KOPT-K1 (cell line): ENCODE data around the gene SDC3.
"Not testable (repeated sequence)": the region's sequence is repeated elsewhere in the genome, so short reads cannot be mapped to it uniquely, and the experiment has no call there.

Source experiments
- H3K27ac ChIP-seq: fragments of 200-600 bp; sonication (generic); 2 replicates; pipeline ENCODE4 v1.5.1; 2016; ENCODE audit warnings: antibody characterized with exemption, mild to moderate bottlenecking, low read depth, low read length; ENCODE audit not compliant: poor library complexity, severe bottlenecking
- H3K36me3 ChIP-seq: fragments of 200-600 bp; sonication (generic); 2 replicates; pipeline ENCODE4 v1.5.1; 2017; ENCODE audit warnings: antibody characterized with exemption, mild to moderate bottlenecking, low read length, moderate library complexity; ENCODE audit not compliant: insufficient read depth
- H3K9me3 ChIP-seq: fragments of 200-600 bp; sonication (generic); 2 replicates; pipeline ENCODE4 v1.5.1; 2017; ENCODE audit warnings: antibody characterized with exemption, low read length, mild to moderate bottlenecking; ENCODE audit not compliant: insufficient read depth, poor library complexity, severe bottlenecking

Gene SDC3

DNA sequence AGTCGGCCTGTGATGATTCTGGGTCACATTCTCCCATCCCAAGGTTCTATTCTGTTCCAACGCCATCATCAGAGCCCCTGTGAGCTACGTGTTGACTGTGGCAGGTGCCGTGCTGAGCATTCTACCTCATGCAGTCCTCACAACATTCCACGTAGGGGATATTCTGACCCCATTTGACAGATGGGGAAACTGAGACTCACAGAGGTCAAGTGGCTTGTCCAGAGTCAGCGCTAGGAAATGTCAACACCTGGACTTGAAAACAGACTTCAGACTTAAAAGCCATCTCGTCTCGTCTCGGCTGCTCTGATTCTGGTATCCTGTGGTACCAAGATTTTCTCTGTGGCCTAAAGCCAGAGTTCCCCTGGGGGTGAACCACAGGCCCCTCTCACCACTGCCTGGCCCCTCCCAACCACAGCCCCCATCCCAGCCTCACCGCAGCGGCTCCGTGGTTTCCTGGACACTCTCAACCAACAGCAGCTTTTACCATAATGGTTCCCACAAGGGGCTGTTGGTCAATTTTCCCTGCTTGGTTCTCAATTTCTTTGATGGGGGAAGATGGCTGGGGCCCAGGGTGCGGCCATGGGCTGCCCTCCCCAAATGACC, 39.6 kb downstream of the SDC3 start:
- no peaks in the 10 kb centered on the region for H3K36me3 ChIP-seq
- H3K9me3 ChIP-seq = no peaks in the 10 kb centered on the region
- H3K27ac ChIP-seq = no peak overlapping the region

DNA sequence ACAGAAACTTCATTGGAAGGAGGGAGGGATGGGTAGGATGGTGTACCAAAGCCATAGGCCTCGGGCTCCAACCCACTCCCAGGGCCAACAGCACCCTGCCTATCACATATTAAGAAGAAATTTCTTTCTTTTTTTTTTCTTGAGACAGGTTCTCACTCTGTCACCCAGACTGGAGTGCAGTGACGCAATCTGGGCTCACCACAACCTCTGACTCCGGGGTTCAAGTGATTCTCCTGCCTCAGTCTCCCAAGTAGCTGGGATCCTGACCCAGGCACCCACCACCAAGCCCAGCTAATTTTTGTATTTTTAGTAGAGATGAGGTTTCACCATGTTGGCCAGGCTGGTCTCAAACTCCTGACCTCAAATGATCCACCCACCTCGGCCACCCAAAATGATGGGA, 40.5 kb downstream of the SDC3 start:
- H3K27ac ChIP-seq, H3K9me3 ChIP-seq, H3K36me3 ChIP-seq: not testable (repeated sequence)

DNA sequence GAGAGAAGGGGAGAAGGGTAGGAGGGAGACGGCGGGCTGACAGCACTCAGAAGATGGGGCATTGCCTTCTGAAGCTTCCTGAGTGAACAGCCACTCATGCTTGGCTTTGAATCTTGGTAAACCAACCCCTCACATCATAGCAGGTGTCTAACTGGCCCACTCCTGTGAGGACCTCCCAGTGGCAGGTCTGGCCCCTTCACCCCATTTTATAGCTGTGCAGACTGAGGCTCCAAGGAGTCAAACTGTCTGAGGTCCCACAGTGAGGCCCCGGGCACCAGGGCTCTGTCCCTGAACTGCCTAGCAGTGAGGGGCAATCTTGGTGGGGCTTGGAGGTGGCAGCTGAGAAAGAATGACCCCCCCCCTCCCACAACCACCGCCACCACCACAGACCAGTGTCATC, 41.0 kb downstream of the SDC3 start:
- no peak overlapping the region for H3K27ac ChIP-seq
- no peaks in the 10 kb centered on the region for H3K9me3 ChIP-seq
- no peaks in the 10 kb centered on the region for H3K36me3 ChIP-seq

DNA sequence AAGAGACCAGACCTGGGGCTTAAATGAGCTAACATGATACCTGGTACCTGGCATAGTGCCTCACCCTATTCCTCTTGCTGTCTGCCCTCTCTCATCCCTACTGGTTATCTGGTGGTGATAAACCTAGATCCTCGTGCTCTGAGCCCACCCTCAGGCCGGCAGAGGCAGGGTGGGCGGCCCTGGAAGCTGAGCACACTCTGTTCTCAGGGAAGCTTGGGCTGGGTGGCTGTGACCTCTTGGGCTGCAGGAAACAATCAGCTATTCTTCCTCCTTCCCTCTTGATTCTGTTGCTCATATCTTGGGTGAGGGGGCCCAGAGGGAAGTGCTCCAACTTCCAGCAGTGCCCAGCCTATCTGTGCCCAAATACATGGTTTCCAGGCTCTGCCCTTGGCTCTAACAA, 42.0 kb downstream of the SDC3 start:
- no peaks in the 10 kb centered on the region for H3K36me3 ChIP-seq
- H3K27ac ChIP-seq = no peak overlapping the region
- no peaks in the 10 kb centered on the region for H3K9me3 ChIP-seq

- no peaks in the 10 kb centered on the region for H3K9me3 ChIP-seq
- no peaks in the 10 kb centered on the region for H3K36me3 ChIP-seq
- H3K27ac ChIP-seq = no peak overlapping the region
Observed at GRCh38 chr1:30864681-30865080, 43.9 kb downstream of the SDC3 start.

GRCh38 chr1:30863858-30864604, 44.5 kb downstream of the SDC3 start:
- Histone ChIP-seq H3K27ac (no peak overlapping the region), H3K9me3 (no peaks in the 10 kb centered on the region), H3K36me3 (no peaks in the 10 kb centered on the region)

GRCh38 chr1:30860320-30860652, 48.3 kb downstream of the SDC3 start:
- no peak overlapping the region for H3K27ac ChIP-seq

GRCh38 chr1:30857964-30858363, 50.6 kb downstream of the SDC3 start:
- Histone ChIP-seq H3K27ac (no peak overlapping the region), H3K9me3 (no peaks in the 10 kb centered on the region), H3K36me3 (no peaks in the 10 kb centered on the region)

More at GRCh38 chr1:30860320-30860652, 48.3 kb downstream of the SDC3 start:
- no peaks in the 10 kb centered on the region for H3K36me3 ChIP-seq
- no peaks in the 10 kb centered on the region for H3K9me3 ChIP-seq

DNA sequence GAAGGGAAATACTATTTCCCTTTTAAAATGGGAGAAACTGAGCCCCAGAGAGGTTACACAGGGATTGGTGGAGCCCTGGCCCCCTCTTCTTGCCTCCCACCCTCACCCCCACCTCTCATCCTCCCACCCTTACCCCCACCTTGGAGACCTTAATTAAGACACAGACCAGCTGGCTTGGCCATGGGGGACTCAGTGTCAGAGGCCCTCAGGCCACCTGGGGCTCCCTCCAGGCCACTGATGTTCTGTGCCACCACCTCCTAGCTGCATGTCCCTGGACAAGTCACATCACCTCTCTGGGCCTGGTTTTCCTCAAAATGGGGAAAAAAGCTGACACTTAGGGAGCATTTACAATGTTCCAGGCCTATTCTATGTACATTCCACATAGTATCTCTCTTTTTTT, 51.5 kb downstream of the SDC3 start:
- Histone ChIP-seq H3K27ac (no peak overlapping the region), H3K36me3 (no peaks in the 10 kb centered on the region), H3K9me3 (no peaks in the 10 kb centered on the region)

GRCh38 chr1:30856260-30856790, 52.2 kb downstream of the SDC3 start:
- no peak overlapping the region for H3K27ac ChIP-seq
- no peaks in the 10 kb centered on the region for H3K9me3 ChIP-seq
- H3K36me3 ChIP-seq = no peaks in the 10 kb centered on the region

DNA sequence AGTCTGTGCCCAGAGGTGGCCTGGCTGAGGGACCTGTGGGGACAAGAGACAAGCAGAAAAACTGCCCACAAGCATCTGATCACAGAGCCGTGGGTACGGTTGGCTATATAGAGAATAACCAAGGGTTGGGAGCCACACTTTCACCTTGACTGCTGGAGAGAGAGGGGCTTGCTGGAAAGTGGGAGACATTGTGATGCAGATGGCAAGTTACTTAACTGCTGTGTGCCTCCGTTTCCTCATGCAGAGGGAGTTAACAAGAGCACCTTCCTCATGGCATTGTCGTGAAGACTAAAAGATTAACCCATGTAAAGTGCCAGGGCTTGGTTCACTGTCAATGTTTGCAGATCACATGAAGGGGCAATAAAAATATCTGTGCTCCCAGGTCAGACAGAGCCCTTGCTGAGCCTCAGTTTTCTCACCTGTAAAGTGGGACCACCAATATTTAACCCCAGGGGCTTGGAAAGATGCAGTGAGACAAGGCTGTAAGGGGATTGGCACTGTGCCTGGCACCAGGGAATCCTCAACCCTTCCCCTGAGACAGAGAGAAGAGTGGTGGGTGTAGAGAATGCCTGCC, 52.8 kb downstream of the SDC3 start:
- no peaks in the 10 kb centered on the region for H3K36me3 ChIP-seq
- no peak overlapping the region for H3K27ac ChIP-seq
- H3K9me3 ChIP-seq = no peaks in the 10 kb centered on the region

- H3K27ac ChIP-seq = no peak overlapping the region
Observed at GRCh38 chr1:30853350-30853749, 55.2 kb downstream of the SDC3 start.

GRCh38 chr1:30852026-30852425, 56.5 kb downstream of the SDC3 start:
- Histone ChIP-seq H3K36me3 (no peaks in the 10 kb centered on the region), H3K9me3 (no peaks in the 10 kb centered on the region), H3K27ac (no peak overlapping the region)

More at GRCh38 chr1:30853350-30853749, 55.2 kb downstream of the SDC3 start:
- H3K9me3 ChIP-seq = no peaks in the 10 kb centered on the region
- no peaks in the 10 kb centered on the region for H3K36me3 ChIP-seq

DNA sequence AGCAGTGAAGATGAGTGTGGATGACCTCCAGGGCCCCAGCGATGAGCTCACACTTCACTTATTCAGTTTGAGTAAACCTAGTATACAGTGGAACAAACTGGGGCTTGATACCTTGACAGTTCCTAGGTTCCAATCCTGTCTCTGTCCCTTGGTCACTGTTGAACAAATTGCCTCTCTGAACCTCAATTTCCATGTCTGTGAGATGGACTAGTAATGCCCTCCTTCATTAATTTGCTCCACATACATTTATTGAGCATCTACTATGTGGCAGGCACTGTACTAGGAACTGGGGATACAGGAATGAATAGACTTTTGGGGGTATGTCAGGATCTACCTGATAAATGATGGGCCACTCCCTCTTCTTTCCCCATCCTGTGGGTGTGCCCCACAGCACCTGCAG, 57.3 kb downstream of the SDC3 start:
- H3K36me3 ChIP-seq = no peaks in the 10 kb centered on the region
- no peak overlapping the region for H3K27ac ChIP-seq
- H3K9me3 ChIP-seq = no peaks in the 10 kb centered on the region

DNA sequence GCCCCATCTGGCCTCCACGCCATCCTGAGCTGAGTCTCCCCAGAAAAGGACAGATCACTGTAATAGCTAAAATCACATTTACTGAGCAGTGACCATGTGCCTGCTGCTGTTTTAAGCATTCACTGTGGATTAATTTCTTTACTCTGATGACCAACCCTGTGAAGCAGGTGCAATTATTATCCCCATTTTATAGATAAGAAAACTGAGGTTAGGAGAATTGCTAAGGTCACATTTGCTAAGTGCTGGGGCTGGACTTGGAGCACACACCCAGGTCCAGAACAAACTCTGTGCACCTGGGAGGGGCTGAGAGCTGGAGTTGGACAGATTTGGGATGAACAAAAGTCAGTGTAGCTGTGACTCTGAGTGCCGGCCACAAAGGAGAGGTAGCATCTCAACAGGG, 58.0 kb downstream of the SDC3 start:
- no peaks in the 10 kb centered on the region for H3K36me3 ChIP-seq
- H3K9me3 ChIP-seq = no peaks in the 10 kb centered on the region
- no peak overlapping the region for H3K27ac ChIP-seq

DNA sequence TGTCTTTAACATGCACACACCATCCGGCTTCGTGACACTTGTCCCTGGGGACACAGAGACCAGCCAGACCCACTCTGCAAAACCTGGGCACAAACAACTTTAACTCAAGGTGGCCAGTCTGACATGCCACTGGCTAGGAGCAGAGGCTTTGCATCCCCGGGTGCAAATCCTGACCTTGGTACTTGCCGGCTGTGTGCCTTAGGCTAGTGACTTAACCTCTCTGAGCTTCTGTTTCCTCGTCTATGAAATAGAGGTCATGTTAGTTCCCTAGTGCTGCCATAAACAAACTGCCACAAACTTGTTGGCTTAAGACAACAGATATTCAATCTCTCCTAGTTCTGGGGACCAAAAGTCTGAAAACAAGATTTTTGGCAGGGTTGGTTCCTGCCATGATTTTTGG, 60.4 kb downstream of the SDC3 start:
- no peaks in the 10 kb centered on the region for H3K9me3 ChIP-seq
- H3K27ac ChIP-seq = no peak overlapping the region
- H3K36me3 ChIP-seq = no peaks in the 10 kb centered on the region
